ENCODE data around the gene ZNF814. TPM values are rescaled to one million over a fixed set of nuclear protein-coding genes. Genes with fewer than 3 reads are reported as not detected.
A peak's percentile ranks its signal among the peaks of the same experiment; 100 is the strongest.
"Not testable (repeated sequence)": the region's sequence is repeated elsewhere in the genome, so short reads cannot be mapped to it uniquely, and the experiment has no call there.

Gene ZNF814
- total and polyA plus RNA-seq, 2 donors (not counting 1 experiment from before 2014, with no cell fraction given), result 5.5 to 6.1 TPM

DNA sequence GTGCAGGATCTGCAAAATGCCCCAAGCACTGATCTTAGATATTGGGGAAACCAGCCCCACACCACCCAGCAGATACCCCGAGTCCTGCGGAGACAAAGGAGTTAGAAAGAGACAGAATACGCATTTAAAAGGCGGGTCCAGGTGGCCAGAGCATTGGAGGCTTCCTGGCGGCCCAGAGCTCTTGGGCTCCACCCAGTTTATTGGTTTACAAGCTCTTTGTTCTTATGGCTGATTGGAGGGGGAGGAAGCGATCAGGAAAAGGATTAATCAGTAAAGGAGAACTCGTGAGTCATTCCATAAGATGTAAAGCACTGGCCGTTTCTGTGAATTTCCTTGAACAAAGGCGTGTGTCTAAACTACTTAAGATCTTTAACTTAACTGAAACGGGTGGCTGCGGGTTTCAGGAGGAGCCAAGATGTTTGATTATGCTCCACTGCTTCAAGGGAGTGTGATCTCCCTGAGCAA is 38.3 kb downstream of the ZNF814 start:
- no peaks in the 10 kb centered on the region for H4K20me1 ChIP-seq (ENCODE audit: control insufficient read depth, extremely low read depth, insufficient read depth, low read length)
- peak overlapping the region; percentile 81 for H3K9ac ChIP-seq (ENCODE audit: insufficient read depth, low read length)
- no peak overlapping the region for H2AFZ ChIP-seq (ENCODE audit: low read length)
- peak; percentile 28 to 82 for DNase-seq (ENCODE audit: low read depth in 2 of 2)
- peaks cover 30% of the 10 kb centered on the region for H3K79me2 ChIP-seq (ENCODE audit: control insufficient read depth, insufficient read depth, low read length)
- H3K4me1 ChIP-seq (ENCODE audit: control insufficient read depth, extremely low read depth, insufficient read depth, low read length), result no peaks in the 10 kb centered on the region
- H3K9me3 ChIP-seq (ENCODE audit: control insufficient read depth, insufficient read depth, low read depth, low read length), result no peaks in the 10 kb centered on the region
- H3K4me3 ChIP-seq (replicated peaks in 1 of 4; ENCODE audit: control extremely low read depth in 1 of 4, insufficient read depth in 1 of 4, low read depth in 3 of 4, low read length in 4 of 4), result peak overlapping the region; percentile 71 to 86 (median 82)
- H3K27me3 ChIP-seq (ENCODE audit: control insufficient read depth, insufficient read depth, low read length), result no peaks in the 10 kb centered on the region
- H3K36me3 ChIP-seq (ENCODE audit: control insufficient read depth, insufficient read depth, low read length), result peaks cover 4% of the 10 kb centered on the region
- H3K27ac ChIP-seq (ENCODE audit: insufficient read depth, low read length), result peak overlapping the region; percentile 84
- no peak for TF ChIP-seq EZH2 (IDR thresholded peaks at IDR 0.05; ENCODE audit: low read length, missing control alignments)
- TF ChIP-seq, protein P1, sequence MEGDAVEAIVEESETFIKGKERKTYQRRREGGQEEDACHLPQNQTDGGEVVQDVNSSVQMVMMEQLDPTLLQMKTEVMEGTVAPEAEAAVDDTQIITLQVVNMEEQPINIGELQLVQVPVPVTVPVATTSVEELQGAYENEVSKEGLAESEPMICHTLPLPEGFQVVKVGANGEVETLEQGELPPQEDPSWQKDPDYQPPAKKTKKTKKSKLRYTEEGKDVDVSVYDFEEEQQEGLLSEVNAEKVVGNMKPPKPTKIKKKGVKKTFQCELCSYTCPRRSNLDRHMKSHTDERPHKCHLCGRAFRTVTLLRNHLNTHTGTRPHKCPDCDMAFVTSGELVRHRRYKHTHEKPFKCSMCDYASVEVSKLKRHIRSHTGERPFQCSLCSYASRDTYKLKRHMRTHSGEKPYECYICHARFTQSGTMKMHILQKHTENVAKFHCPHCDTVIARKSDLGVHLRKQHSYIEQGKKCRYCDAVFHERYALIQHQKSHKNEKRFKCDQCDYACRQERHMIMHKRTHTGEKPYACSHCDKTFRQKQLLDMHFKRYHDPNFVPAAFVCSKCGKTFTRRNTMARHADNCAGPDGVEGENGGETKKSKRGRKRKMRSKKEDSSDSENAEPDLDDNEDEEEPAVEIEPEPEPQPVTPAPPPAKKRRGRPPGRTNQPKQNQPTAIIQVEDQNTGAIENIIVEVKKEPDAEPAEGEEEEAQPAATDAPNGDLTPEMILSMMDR (conservative IDR thresholded peaks at IDR 0.05 in 1 of 2, IDR thresholded peaks at IDR 0.05 in 1 of 2; ENCODE audit: low read depth in 1 of 2, low read length in 2 of 2), result no peak
- H3K4me2 ChIP-seq (ENCODE audit: extremely low read depth, insufficient read depth, low read length), result peak overlapping the region; percentile 95

DNA sequence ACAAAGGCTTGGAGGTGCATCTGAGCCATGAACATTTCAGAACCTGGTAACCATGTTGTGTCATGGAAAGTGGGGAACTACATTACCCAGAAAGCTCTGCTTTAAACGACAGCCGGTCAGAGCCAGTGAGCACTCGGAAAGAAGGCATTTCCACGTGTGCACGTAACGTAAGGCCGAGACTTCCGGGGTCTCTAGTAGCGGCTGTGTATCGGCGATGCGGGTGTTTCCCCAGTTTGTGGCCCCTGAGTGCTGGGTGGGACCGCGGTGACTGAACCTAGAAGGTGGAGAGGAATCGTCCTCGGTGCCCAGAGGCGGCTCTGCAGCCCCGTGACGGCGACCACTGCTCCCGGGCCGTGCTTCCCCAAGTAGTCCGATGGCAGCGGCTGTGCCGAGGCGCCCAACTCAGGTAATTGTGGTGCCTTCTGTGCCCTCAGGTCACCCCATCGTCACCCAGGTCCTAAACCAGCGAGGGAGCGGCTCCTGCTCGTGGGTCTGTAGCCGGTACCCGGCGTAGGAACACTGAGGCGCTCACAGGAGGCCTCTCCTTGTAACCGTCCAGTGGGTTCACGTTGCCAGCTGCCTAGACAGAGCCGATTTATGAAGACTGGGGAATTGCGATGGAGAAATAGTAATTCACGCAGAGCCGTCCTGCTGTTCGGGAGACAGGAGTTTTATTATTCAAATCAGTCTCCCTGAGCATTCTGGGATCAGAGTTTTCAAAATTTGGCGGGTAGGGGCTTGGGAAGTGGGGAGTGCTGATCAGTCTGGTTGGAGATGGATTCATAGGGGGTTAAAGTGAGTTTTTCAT is 39.0 kb downstream of the ZNF814 start, which contains the start of gene ZNF587:
Gene ZNF587 (plus strand): TSS at position 194 of the 808 bp plus-strand sequence. CDS start 180 bp downstream, at position 374.
- Histone ChIP-seq H3K79me2 (ENCODE audit: control insufficient read depth, insufficient read depth, low read length) (peaks cover 35% of the 10 kb centered on the region), H3K4me2 (ENCODE audit: extremely low read depth, insufficient read depth, low read length) (peak within 1 kb of the TSS; percentile 95), H2AFZ (ENCODE audit: low read length) (peak within 1 kb of the TSS; percentile 20), H3K4me3 (replicated peaks in 1 of 4; ENCODE audit: control extremely low read depth in 1 of 4, insufficient read depth in 1 of 4, low read depth in 3 of 4, low read length in 4 of 4) (peak within 1 kb of the TSS; percentile 71 to 86 (median 82)), H3K27ac (ENCODE audit: insufficient read depth, low read length) (peak within 1 kb of the TSS; percentile 84), H3K9ac (ENCODE audit: insufficient read depth, low read length) (peak within 1 kb of the TSS; percentile 81)
- H4K20me1 ChIP-seq (ENCODE audit: control insufficient read depth, extremely low read depth, insufficient read depth, low read length); H3K9me3 ChIP-seq (ENCODE audit: control insufficient read depth, insufficient read depth, low read depth, low read length); H3K27me3 ChIP-seq (ENCODE audit: control insufficient read depth, insufficient read depth, low read length); H3K36me3 ChIP-seq (ENCODE audit: control insufficient read depth, insufficient read depth, low read length); H3K4me1 ChIP-seq (ENCODE audit: control insufficient read depth, extremely low read depth, insufficient read depth, low read length): not testable (repeated sequence)
- DNase-seq (ENCODE audit: low read depth in 2 of 2), result peak; percentile 82 to 86

- H3K4me2 ChIP-seq (ENCODE audit: extremely low read depth, insufficient read depth, low read length); H2AFZ ChIP-seq (ENCODE audit: low read length); DNase-seq (ENCODE audit: low read depth in 2 of 2); H3K4me1 ChIP-seq (ENCODE audit: control insufficient read depth, extremely low read depth, insufficient read depth, low read length); H3K27ac ChIP-seq (ENCODE audit: insufficient read depth, low read length); H4K20me1 ChIP-seq (ENCODE audit: control insufficient read depth, extremely low read depth, insufficient read depth, low read length); H3K36me3 ChIP-seq (ENCODE audit: control insufficient read depth, insufficient read depth, low read length); H3K9me3 ChIP-seq (ENCODE audit: control insufficient read depth, insufficient read depth, low read depth, low read length); H3K9ac ChIP-seq (ENCODE audit: insufficient read depth, low read length); H3K27me3 ChIP-seq (ENCODE audit: control insufficient read depth, insufficient read depth, low read length): not testable (repeated sequence)
- H3K79me2 ChIP-seq (ENCODE audit: control insufficient read depth, insufficient read depth, low read length), result peaks cover 38% of the 10 kb centered on the region
- H3K4me3 ChIP-seq (replicated peaks in 1 of 4; ENCODE audit: control extremely low read depth in 1 of 4, insufficient read depth in 1 of 4, low read depth in 3 of 4, low read length in 4 of 4), result peak overlapping the region in 2 of 4 experiments; percentile 71 to 85
Observed at GRCh38 chr19:57849162-57849665, 39.6 kb downstream of the ZNF814 start.

DNA sequence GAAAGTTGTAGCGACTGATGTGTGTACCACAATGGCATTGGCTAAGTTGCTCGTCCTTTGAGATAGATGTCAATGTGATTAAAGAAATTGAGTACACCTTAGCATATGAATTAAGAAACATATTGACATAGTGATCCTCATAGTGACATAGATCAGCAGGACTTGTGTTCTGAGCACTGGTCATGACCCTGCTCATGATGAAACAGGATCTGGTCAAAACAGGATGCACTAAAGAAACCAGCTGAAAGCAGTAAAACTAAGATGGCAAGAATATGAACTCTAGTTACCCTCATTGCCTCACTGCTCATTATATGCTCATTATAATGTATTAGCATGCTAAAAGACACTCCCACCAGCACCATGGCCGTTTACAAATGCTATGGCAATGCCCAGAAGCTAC is 41.7 kb downstream of the ZNF814 start:
- H3K4me2 ChIP-seq (ENCODE audit: extremely low read depth, insufficient read depth, low read length); DNase-seq (ENCODE audit: low read depth in 2 of 2); H3K4me3 ChIP-seq (replicated peaks in 1 of 4; ENCODE audit: control extremely low read depth in 1 of 4, insufficient read depth in 1 of 4, low read depth in 3 of 4, low read length in 4 of 4); H2AFZ ChIP-seq (ENCODE audit: low read length); H3K9me3 ChIP-seq (ENCODE audit: control insufficient read depth, insufficient read depth, low read depth, low read length); H3K36me3 ChIP-seq (ENCODE audit: control insufficient read depth, insufficient read depth, low read length); H4K20me1 ChIP-seq (ENCODE audit: control insufficient read depth, extremely low read depth, insufficient read depth, low read length); H3K27ac ChIP-seq (ENCODE audit: insufficient read depth, low read length); H3K4me1 ChIP-seq (ENCODE audit: control insufficient read depth, extremely low read depth, insufficient read depth, low read length); H3K9ac ChIP-seq (ENCODE audit: insufficient read depth, low read length); H3K27me3 ChIP-seq (ENCODE audit: control insufficient read depth, insufficient read depth, low read length): not testable (repeated sequence)
- H3K79me2 ChIP-seq (ENCODE audit: control insufficient read depth, insufficient read depth, low read length), result peaks cover 31% of the 10 kb centered on the region

Measured in fibroblast of lung (primary cell).